ENCODE data around the gene ZNF652. TPM values are rescaled to one million over a fixed set of nuclear protein-coding genes. Genes with fewer than 3 reads are reported as not detected.

The ZNF652 gene
- total RNA-seq, 1 experiment from 2014 or later = 18.2 TPM

- Histone ChIP-seq H3K4me2 (ENCODE audit: low read length) (no peak overlapping the region), H3K4me3 (ENCODE audit: low read length) (no peak overlapping the region), H3K9me2 (replicated peaks; ENCODE audit: low read length) (no peaks in the 10 kb centered on the region), H3K9me3 (ENCODE audit: low read length) (no peaks in the 10 kb centered on the region), H3K36me3 (ENCODE audit: low read depth, low read length) (no peaks in the 10 kb centered on the region), H3K79me2 (ENCODE audit: low read length) (peaks cover 80% of the 10 kb centered on the region), H3K4me1 (ENCODE audit: insufficient read depth, low read length) (no peaks in the 10 kb centered on the region; the same call in 1 of the 2 replicates), H4K20me1 (ENCODE audit: low read length) (no peaks in the 10 kb centered on the region), H3K27me3 (ENCODE audit: low read length) (no peaks in the 10 kb centered on the region), H3K27ac (ENCODE audit: low read length) (no peak overlapping the region), H2AFZ (ENCODE audit: low read length) (no peak overlapping the region), H3F3A (ENCODE audit: low read length, unreplicated experiment) (no peaks in the 10 kb centered on the region), H3K9ac (ENCODE audit: low read length) (no peak overlapping the region)
- intact Hi-C loops (cut with micrococcal nuclease) = no loop called here
- DNase-seq (no peak), ATAC-seq (peak; percentile 18; the same call in 1 of the 2 replicates)
- BruUV-seq (replicated peaks) = no TSS peak
- CTCF ChIA-PET = no interaction called here
- POLR2A ChIA-PET (ENCODE audit: unreplicated experiment) = no interaction called here
- TF ChIP-seq EZH2phosphoT487 (IDR thresholded peaks at IDR 0.05; ENCODE audit: borderline replicate concordance, low read length) (no peak), CTCF (conservative IDR thresholded peaks at IDR 0.05; ENCODE audit: low read depth, low read length) (no peak), EZH2 (IDR thresholded peaks at IDR 0.05; ENCODE audit: low read length, unreplicated experiment) (no peak)
These were observed 28.2 kb downstream of the ZNF652 start for GRCh38 chr17:49333804-49334203.

- Histone ChIP-seq H3K4me2 (ENCODE audit: low read length) (no peak overlapping the region), H3K79me2 (ENCODE audit: low read length) (peaks cover 59% of the 10 kb centered on the region), H3K9me2 (replicated peaks; ENCODE audit: low read length) (no peaks in the 10 kb centered on the region), H3F3A (ENCODE audit: low read length, unreplicated experiment) (no peaks in the 10 kb centered on the region), H3K9ac (ENCODE audit: low read length) (no peak overlapping the region), H3K9me3 (ENCODE audit: low read length) (no peaks in the 10 kb centered on the region), H4K20me1 (ENCODE audit: low read length) (no peaks in the 10 kb centered on the region), H3K27ac (ENCODE audit: low read length) (no peak overlapping the region), H3K4me1 (ENCODE audit: insufficient read depth, low read length) (no peaks in the 10 kb centered on the region), H3K27me3 (ENCODE audit: low read length) (no peaks in the 10 kb centered on the region), H3K4me3 (ENCODE audit: low read length) (no peak overlapping the region), H3K36me3 (ENCODE audit: low read depth, low read length) (no peaks in the 10 kb centered on the region), H2AFZ (ENCODE audit: low read length) (no peak overlapping the region)
- ChIA-PET CTCF (interaction anchor here (0.6 kb wide), 1 partner anchor 32 kb away, joined by 3 read pairs; no protein-coding TSS in a partner anchor), POLR2A (ENCODE audit: unreplicated experiment) (no interaction called here)
- TF ChIP-seq EZH2phosphoT487 (IDR thresholded peaks at IDR 0.05; ENCODE audit: borderline replicate concordance, low read length) = no peak
- no peak for TF ChIP-seq CTCF (conservative IDR thresholded peaks at IDR 0.05; ENCODE audit: low read depth, low read length)
- no peak for TF ChIP-seq EZH2 (IDR thresholded peaks at IDR 0.05; ENCODE audit: low read length, unreplicated experiment)
- BruUV-seq (replicated peaks) = no TSS peak
- intact Hi-C loops (cut with micrococcal nuclease) = no loop called here
- DNase-seq (peak; percentile 30), ATAC-seq (0 out of 2 replicates have a peak, but pooled peaks have one; percentile 22)
These were observed 33.9 kb downstream of the ZNF652 start for GRCh38 chr17:49327835-49328784.

- CTCF ChIA-PET = interaction anchor here (0.6 to 0.7 kb wide), 2 partner anchors 231 to 1259 kb away, joined by 4 to 9 read pairs; no protein-coding TSS in a partner anchor
- H3K4me2 ChIP-seq (ENCODE audit: low read length) = no peak overlapping the region
- DNase-seq (no peak), ATAC-seq (no peak)
- POLR2A ChIA-PET (ENCODE audit: unreplicated experiment) = interaction anchor here (0.7 kb wide), 1 partner anchor 1278 kb away, joined by 23 read pairs; the partner anchor contains the start of gene NFE2L1
- H3K4me1 ChIP-seq (ENCODE audit: insufficient read depth, low read length) = no peaks in the 10 kb centered on the region
- H3K4me3 ChIP-seq (ENCODE audit: low read length) = no peak overlapping the region
- TF ChIP-seq EZH2 (IDR thresholded peaks at IDR 0.05; ENCODE audit: low read length, unreplicated experiment) = no peak
- TF ChIP-seq CTCF (conservative IDR thresholded peaks at IDR 0.05; ENCODE audit: low read depth, low read length) = no peak
- no peak for TF ChIP-seq EZH2phosphoT487 (IDR thresholded peaks at IDR 0.05; ENCODE audit: borderline replicate concordance, low read length)
- no TSS peak for BruUV-seq (replicated peaks)
- H3F3A ChIP-seq (ENCODE audit: low read length, unreplicated experiment) = no peaks in the 10 kb centered on the region
- H3K36me3 ChIP-seq (ENCODE audit: low read depth, low read length) = no peaks in the 10 kb centered on the region
- no peak overlapping the region for H2AFZ ChIP-seq (ENCODE audit: low read length)
- H3K9ac ChIP-seq (ENCODE audit: low read length) = no peak overlapping the region
- H3K79me2 ChIP-seq (ENCODE audit: low read length) = peaks cover 59% of the 10 kb centered on the region
- no peak overlapping the region for H3K27ac ChIP-seq (ENCODE audit: low read length)
- H3K9me3 ChIP-seq (ENCODE audit: low read length) = no peaks in the 10 kb centered on the region
- intact Hi-C loops (cut with micrococcal nuclease) = no loop called here
- H3K27me3 ChIP-seq (ENCODE audit: low read length) = no peaks in the 10 kb centered on the region
- H4K20me1 ChIP-seq (ENCODE audit: low read length) = no peaks in the 10 kb centered on the region
- no peaks in the 10 kb centered on the region for H3K9me2 ChIP-seq (replicated peaks; ENCODE audit: low read length)
These were observed 36.1 kb downstream of the ZNF652 start for GRCh38 chr17:49325980-49326379.
